Transverse colon (tissue), 4 donors: ENCODE results near the gene ABCE1. TPM values are rescaled to one million over a fixed set of nuclear protein-coding genes. Genes with fewer than 3 reads are reported as not detected.

Experiments
- DNase-seq: peaks from one replicate; pipeline ENCODE4 v3.0.0-alpha.2; 2019
- H3K27ac ChIP-seq, 4 donors: fragments of 200-600 bp; sonication (generic); 2 replicates each; pipeline ENCODE4 v1.5.1; 2016 to 2018; ENCODE audit warnings: inconsistent platforms in 4 of 4
- H3K27me3 ChIP-seq: fragments of 200-600 bp; sonication (generic); 2 replicates; pipeline ENCODE4 v1.5.1; 2017; ENCODE audit warnings: inconsistent platforms
- H3K36me3 ChIP-seq, 4 donors: fragments of 200-600 bp; sonication (generic); 2 replicates each; pipeline ENCODE4 v1.5.1; 2017 to 2019; ENCODE audit warnings: inconsistent platforms in 4 of 4
- H3K4me1 ChIP-seq, 4 donors: fragments of 200-600 bp; sonication (generic); 2 replicates each; pipeline ENCODE4 v1.5.1; 2017 to 2020; ENCODE audit warnings: inconsistent platforms in 4 of 4
- H3K4me3 ChIP-seq, 4 donors: fragments of 200-600 bp; sonication (generic); 1 replicate in 1 of 4; 2 replicates in 3 of 4; pipeline versions ENCODE4 v1.5.1 to v1.6.1; 2017 to 2019; ENCODE audit warnings: inconsistent platforms in 4 of 4
- H3K9me3 ChIP-seq, 2 donors: fragments of 200-600 bp; sonication (generic); 2 replicates each; pipeline ENCODE4 v1.5.1; 2017 to 2019; ENCODE audit warnings: inconsistent platforms in 2 of 2
- CTCF ChIP-seq, 5 experiments: fragments of 200-600 bp in 3 of 5; fragments of 450-650 bp in 2 of 5; sonication (generic) in 3 of 5; IDR thresholded peaks; 1 replicate in 2 of 5; 2 replicates in 3 of 5; pipeline ENCODE4 v1.5.1; 2016 to 2017; ENCODE audit warnings: antibody characterized with exemption in 5 of 5, inconsistent platforms in 3 of 5, mild to moderate bottlenecking in 2 of 5, moderate library complexity in 1 of 5
- EP300 ChIP-seq: sonication (generic); formaldehyde crosslinking; IDR thresholded peaks from one replicate; pipeline ENCODE4 v1.6.1; 2017; ENCODE audit warnings: antibody characterized with exemption, low read depth
- POLR2A ChIP-seq: fragments of 450-650 bp; IDR thresholded peaks from one replicate; pipeline ENCODE4 v1.6.1; 2016; ENCODE audit warnings: antibody characterized with exemption, mild to moderate bottlenecking, moderate library complexity
- POLR2AphosphoS5 ChIP-seq, 3 donors: sonication (generic); formaldehyde crosslinking; IDR thresholded peaks; one replicate each; pipeline ENCODE4 v1.6.1; 2016; ENCODE audit warnings: antibody characterized with exemption in 3 of 3
- WGBS, 2 donors: methylation state at CpG; one replicate each; pipeline ENCODE4 v1.1.5; 2018; ENCODE audit warnings: low coverage in 1 of 2; 5-methylcytosine and 5-hydroxymethylcytosine counted together
- in situ Hi-C, 4 donors: fragments of 200-750 bp; cut with MboI; loops; one replicate each; pipeline versions ENCODE4 v1.15.0 to v1.15.1; 2017; ENCODE audit warnings: low sequenced_read_pairs in 3 of 4, low pct_ligation_motif_present in 1 of 4, low pct_unique_long_range_greater_than_20kb in 1 of 4
- intact Hi-C: fragments of 100-400 bp; cut with DNase I; formaldehyde crosslinking; loops from one replicate; pipeline ENCODE4 v1.15.1; 2023; ENCODE audit warnings: low total_unique reads
- total RNA-seq, 4 donors: library from RNA; depleted of rRNA; stranded (reverse); fragments of >200 nt; gene quantifications; one replicate each; pipeline ENCODE4 v1.1.0, GENCODE V29; 2016

The ABCE1 gene
- total RNA-seq, 4 donors from 2014 or later = 23.8 to 48.8 (median 35.7) TPM

- no peak overlapping the region for H3K4me3 ChIP-seq
- TF ChIP-seq EP300 = no peak
- no peak for TF ChIP-seq POLR2A
- TF ChIP-seq POLR2AphosphoS5 (IDR thresholded peaks at IDR 0.05) = no peak
- TF ChIP-seq CTCF (IDR thresholded peaks at IDR 0.05) = no peak
- in situ Hi-C loops (loop anchor here in 1 of 4 donors (25.0 kb wide), 1 partner anchor 1596 kb away; the partner anchor contains the start of gene SMARCA5), intact Hi-C loops (no loop called here)
- no peaks in the 10 kb centered on the region for H3K9me3 ChIP-seq
- peaks cover 0 to 75% (median 37%) of the 10 kb centered on the region in 4 donors for H3K36me3 ChIP-seq
- peaks cover 0 to 4% (median 0%) of the 10 kb centered on the region in 4 donors for H3K4me1 ChIP-seq
- H3K27me3 ChIP-seq = no peaks in the 10 kb centered on the region
- H3K27ac ChIP-seq = no peak overlapping the region
- no peak for DNase-seq
Measured at GRCh38 chr4:145108128-145108527, 10.0 kb downstream of the ABCE1 start.

DNA sequence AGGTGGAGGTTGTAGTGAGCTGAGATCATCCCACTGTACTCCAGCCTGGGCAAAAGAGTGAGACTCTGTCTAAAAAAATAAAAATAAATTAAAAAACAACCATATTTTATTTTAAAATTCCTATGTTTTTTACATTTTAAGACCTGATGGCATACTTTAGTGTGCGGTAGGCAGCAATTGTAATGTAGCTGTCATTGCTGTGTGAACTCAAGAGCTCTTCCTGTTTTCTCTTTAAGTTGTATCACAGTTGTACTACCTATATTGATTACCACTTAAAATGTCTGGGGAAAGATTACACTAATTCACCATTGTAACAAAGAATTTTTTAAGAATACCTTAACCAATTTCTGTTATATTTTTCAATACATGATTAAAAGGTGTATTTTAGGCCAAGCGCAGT lies 27.3 kb downstream of the ABCE1 start:
- Histone ChIP-seq H3K4me3 (no peak overlapping the region), H3K36me3 (peaks cover 0 to 72% (median 31%) of the 10 kb centered on the region in 4 donors), H3K27me3 (no peaks in the 10 kb centered on the region), H3K9me3 (no peaks in the 10 kb centered on the region), H3K4me1 (no peaks in the 10 kb centered on the region), H3K27ac (no peak overlapping the region)
- no peak for DNase-seq
- TF ChIP-seq EP300 (no peak), CTCF (IDR thresholded peaks at IDR 0.05) (no peak), POLR2A (no peak), POLR2AphosphoS5 (IDR thresholded peaks at IDR 0.05) (no peak)
- intact Hi-C loops (no loop called here), in situ Hi-C loops (no loop called here)
- WGBS, 2 donors = 96% methylated on average over 2 of the region's 2 CpGs

DNA sequence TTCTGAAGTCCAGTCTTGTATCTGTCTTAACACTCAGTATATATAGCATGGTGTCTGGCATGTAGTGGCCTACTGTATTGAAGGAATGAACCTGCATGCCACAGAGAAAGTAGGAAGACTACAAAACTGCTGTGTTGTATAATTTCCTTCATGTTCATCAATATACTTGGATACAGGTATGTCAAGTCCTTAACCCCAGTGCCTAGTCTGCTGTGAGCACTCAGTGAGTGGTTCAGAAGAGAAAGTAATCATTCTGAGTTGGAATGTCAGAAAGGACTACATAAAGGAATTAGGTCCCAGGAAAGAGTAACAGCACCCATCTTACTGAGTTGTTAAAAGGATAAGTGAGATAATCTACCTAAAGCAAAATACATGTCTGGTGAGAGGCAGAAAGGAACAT lies 32.0 kb downstream of the ABCE1 start:
- H3K36me3 ChIP-seq = peaks cover 0 to 36% (median 15%) of the 10 kb centered on the region in 4 donors
- peaks cover 0 to 5% (median 2%) of the 10 kb centered on the region in 4 donors for H3K4me1 ChIP-seq
- no peak for DNase-seq
- H3K27ac ChIP-seq = no peak overlapping the region
- TF ChIP-seq POLR2A = no peak
- no peak for TF ChIP-seq CTCF (IDR thresholded peaks at IDR 0.05)
- no peak for TF ChIP-seq EP300
- TF ChIP-seq POLR2AphosphoS5 (IDR thresholded peaks at IDR 0.05) = no peak
- intact Hi-C loops (no loop called here), in situ Hi-C loops (no loop called here)
- no peaks in the 10 kb centered on the region for H3K27me3 ChIP-seq
- no peaks in the 10 kb centered on the region for H3K9me3 ChIP-seq
- H3K4me3 ChIP-seq = no peak overlapping the region

GRCh38 chr4:145130788-145131399 lies 32.8 kb downstream of the ABCE1 start:
- DNase-seq = no peak
- TF ChIP-seq CTCF (IDR thresholded peaks at IDR 0.05) (no peak), POLR2A (no peak), EP300 (no peak), POLR2AphosphoS5 (IDR thresholded peaks at IDR 0.05) (no peak)
- H3K9me3 ChIP-seq = no peaks in the 10 kb centered on the region
- H3K4me1 ChIP-seq = peaks cover 0 to 6% (median 2%) of the 10 kb centered on the region in 4 donors
- intact Hi-C loops (no loop called here), in situ Hi-C loops (no loop called here)
- no peak overlapping the region for H3K4me3 ChIP-seq
- no peaks in the 10 kb centered on the region for H3K27me3 ChIP-seq
- no peak overlapping the region for H3K27ac ChIP-seq
- 66 to 71% methylated on average over 2 of the region's 2 CpGs for WGBS, 2 donors
- H3K36me3 ChIP-seq = peaks cover 0 to 29% (median 12%) of the 10 kb centered on the region in 4 donors
